Stimulated activated CD8-positive, alpha-beta memory T cell treated with anti-CD3 and anti-CD28 coated beads, Interleukin-7, amount 100 ng/mL, for 4 hours (primary cell): ENCODE data around the gene OR5L2.
"Not testable (repeated sequence)": the region's sequence is repeated elsewhere in the genome, so short reads cannot be mapped to it uniquely, and the experiment has no call there.

ENCODE experiments used
- DNase-seq, 2 donors: peaks; one replicate each; pipeline ENCODE4 v3.0.0-alpha.2; 2020; ENCODE audit warnings: low read depth in 2 of 2

OR5L2 gene

GRCh38 chr11:55826919-55827318, at the start of gene OR5L2:
Gene OR5L2, plus strand, starts transcription at chr11:55827219. Its CDS starts 0 bp downstream, at chr11:55827219.
- no peak for DNase-seq

GRCh38 chr11:55791606-55792005, 35.4 kb upstream of the OR5L2 start:
- no peak for DNase-seq

- DNase-seq: no peak
Observed at GRCh38 chr11:55793321-55793720, 33.7 kb upstream of the OR5L2 start.

DNA sequence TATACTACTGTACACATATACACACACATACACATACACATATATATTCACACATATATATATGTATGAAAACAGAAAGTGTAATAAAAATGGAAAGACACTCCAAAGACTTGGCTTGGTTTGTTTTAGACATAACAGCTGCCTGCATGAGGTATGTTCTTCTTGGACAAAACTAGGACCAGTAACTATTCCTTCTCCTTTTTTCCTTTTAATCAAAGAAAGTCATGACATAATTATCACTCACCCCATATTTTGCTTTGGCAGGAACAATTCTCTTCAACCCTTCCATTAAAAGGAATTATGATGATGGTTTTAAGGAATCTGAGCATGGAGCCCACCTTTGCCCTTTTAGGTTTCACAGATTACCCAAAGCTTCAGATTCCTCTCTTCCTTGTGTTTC, 31.8 kb upstream of the OR5L2 start, which contains the start of gene OR5D14:
OR5D14 (plus strand) TSS at position 301 of the 400 bp plus-strand sequence; CDS start at position 301, 0 bp downstream.
- no peak for DNase-seq

DNA sequence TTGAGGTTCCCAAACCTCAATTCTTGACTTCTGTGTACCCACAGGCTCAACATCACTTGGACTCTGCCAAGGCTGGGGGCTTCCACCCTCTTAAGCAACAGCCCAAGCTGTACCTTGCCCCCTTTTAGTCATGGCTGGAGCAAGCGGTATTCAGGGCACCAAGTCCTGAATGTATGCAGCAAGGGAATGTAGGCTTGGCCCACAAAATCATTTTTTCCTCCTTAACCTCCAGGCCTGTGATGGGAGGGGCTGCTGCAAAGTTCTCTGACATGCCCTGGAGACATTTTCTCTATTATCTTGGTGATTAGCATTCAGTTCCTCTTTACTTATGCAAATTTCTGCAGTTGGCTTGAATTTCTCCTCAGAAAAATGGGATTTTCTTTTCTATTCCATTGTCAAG, 20.8 kb upstream of the OR5L2 start:
- no peak for DNase-seq

- no peak for DNase-seq
Observed at GRCh38 chr11:55811067-55811466, 16.0 kb upstream of the OR5L2 start, which contains the start of gene OR5L1. Gene OR5L1, plus strand, starts transcription at chr11:55811367. Its CDS starts 100 bp downstream, at chr11:55811467.

DNA sequence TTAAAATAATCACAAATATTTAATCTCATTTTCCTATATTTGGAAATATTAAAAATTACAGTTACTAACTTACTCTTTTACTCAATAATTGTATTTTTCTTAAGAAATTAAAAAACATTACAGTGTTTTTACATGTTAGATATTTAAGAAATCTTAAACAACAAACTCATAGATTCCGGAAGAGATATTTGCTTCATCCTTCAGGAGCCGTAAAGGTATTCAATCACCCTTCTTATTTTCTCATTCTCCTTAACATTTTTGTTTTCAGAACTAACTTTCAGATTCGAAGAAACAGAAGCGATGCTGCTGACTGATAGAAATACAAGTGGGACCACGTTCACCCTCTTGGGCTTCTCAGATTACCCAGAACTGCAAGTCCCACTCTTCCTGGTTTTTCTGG, 7.7 kb upstream of the OR5L2 start, which contains the start of gene OR5D18:
OR5D18 (plus strand) TSS at position 301 of the 400 bp plus-strand sequence; CDS start at position 301, 0 bp downstream.
- no peak for DNase-seq

DNA sequence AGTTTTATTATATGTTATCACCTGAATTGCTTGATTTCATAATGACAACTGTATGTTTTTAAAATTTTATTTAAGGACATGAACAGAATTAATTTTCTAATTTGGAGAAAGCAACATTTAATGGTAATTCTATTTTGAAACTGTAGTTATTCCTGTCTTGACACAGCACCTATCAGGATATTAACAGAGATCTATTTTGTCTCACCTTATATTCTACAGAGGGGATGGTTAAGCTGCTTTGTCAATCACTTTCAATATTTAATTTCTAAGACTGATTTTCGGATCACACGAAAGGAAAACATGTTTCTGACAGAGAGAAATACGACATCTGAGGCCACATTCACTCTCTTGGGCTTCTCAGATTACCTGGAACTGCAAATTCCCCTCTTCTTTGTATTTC, 11.4 kb downstream of the OR5L2 start, which contains the start of gene OR5D16:
OR5D16 (plus strand) TSS at position 301 of the 400 bp plus-strand sequence; CDS start at position 301, 0 bp downstream.
- DNase-seq: no peak

- DNase-seq: no peak
Observed at GRCh38 chr11:55847453-55847852, 20.4 kb downstream of the OR5L2 start.

DNA sequence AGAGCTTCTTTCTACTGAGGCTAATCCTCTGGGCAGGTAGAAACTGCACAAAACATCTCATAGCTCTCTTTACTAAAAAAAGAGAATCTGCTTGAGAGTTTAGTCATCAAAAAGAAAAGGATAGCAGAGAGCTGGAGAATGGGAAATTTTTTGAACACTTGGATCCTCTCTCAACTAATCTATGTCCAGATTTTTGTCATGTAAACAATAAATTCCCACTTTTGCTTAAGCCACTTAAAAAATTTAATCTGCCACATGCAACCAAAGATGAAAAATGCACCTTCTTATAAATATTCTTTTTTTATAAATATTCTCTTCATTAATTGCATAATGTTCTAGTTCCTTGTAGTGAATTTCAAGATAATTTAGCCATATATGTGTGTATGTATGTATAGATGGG, 22.0 kb downstream of the OR5L2 start:
- DNase-seq: no peak

DNA sequence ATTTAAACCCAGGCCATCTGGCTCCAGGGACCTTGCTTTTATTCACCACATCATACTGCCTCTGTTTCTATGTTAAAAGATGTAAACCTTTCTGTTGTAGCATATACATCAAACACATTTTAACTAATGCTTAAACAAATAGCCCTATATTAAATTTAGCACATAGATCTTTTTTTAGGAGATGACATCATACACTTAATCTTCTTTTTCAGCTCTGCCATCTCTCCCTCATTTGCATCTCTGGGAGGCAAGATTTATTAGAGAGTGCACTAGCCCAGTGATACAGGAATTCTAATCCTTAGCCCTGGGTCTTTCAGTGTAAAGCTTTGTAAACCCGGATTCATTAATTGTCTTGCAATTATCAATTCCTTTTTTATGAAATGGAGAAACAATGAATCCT, 25.1 kb downstream of the OR5L2 start:
- no peak for DNase-seq

GRCh38 chr11:55854704-55855103, 27.7 kb downstream of the OR5L2 start:
- no peak for DNase-seq

- DNase-seq: not testable (repeated sequence)
Observed at GRCh38 chr11:55867354-55867753, 40.3 kb downstream of the OR5L2 start.

- not testable (repeated sequence) for DNase-seq
Observed at GRCh38 chr11:55872731-55873130, 45.7 kb downstream of the OR5L2 start.

DNA sequence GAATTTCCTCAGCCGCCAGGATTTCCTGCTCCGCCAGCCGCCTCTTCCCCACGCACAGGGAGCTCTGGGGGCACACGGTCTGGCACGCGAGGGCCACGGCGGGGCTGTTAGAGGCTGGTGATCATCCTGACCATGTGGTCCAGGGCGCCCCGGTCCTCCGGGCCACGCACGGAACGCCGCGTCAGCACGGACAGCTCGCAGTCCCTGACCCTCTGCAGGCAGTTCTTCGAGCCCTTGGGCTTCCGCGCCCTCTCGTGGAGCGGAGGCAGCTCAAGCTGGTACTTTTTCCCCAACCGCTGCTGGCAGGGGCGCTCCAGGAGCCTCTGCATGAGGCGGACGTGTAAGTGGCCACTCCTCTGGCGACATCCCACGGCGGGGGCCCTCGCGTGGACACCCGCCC, 46.1 kb downstream of the OR5L2 start:
- DNase-seq: not testable (repeated sequence)
